ENCODE results near the gene F7. TPM values are rescaled to one million over a fixed set of nuclear protein-coding genes. Genes with fewer than 3 reads are reported as not detected.

Gene F7
- total and polyA plus RNA-seq, 2 donors (not counting 1 experiment from before 2014, with no cell fraction given) = not detected

- H4K20me1 ChIP-seq (ENCODE audit: control insufficient read depth, extremely low read depth, insufficient read depth, low read length) = no peaks in the 10 kb centered on the region
- no peak overlapping the region for H3K4me3 ChIP-seq (replicated peaks in 1 of 4; ENCODE audit: control extremely low read depth in 1 of 4, insufficient read depth in 1 of 4, low read depth in 3 of 4, low read length in 4 of 4)
- H2AFZ ChIP-seq (ENCODE audit: low read length) = no peak overlapping the region
- TF ChIP-seq EZH2 (IDR thresholded peaks at IDR 0.05; ENCODE audit: low read length, missing control alignments) = no peak
- TF ChIP-seq, protein P1, sequence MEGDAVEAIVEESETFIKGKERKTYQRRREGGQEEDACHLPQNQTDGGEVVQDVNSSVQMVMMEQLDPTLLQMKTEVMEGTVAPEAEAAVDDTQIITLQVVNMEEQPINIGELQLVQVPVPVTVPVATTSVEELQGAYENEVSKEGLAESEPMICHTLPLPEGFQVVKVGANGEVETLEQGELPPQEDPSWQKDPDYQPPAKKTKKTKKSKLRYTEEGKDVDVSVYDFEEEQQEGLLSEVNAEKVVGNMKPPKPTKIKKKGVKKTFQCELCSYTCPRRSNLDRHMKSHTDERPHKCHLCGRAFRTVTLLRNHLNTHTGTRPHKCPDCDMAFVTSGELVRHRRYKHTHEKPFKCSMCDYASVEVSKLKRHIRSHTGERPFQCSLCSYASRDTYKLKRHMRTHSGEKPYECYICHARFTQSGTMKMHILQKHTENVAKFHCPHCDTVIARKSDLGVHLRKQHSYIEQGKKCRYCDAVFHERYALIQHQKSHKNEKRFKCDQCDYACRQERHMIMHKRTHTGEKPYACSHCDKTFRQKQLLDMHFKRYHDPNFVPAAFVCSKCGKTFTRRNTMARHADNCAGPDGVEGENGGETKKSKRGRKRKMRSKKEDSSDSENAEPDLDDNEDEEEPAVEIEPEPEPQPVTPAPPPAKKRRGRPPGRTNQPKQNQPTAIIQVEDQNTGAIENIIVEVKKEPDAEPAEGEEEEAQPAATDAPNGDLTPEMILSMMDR (conservative IDR thresholded peaks at IDR 0.05 in 1 of 2, IDR thresholded peaks at IDR 0.05 in 1 of 2; ENCODE audit: low read depth in 1 of 2, low read length in 2 of 2) = no peak
- H3K27ac ChIP-seq (ENCODE audit: insufficient read depth, low read length) = no peak overlapping the region
- no peak for DNase-seq (ENCODE audit: low read depth in 2 of 2)
- peaks cover 5% of the 10 kb centered on the region for H3K36me3 ChIP-seq (ENCODE audit: control insufficient read depth, insufficient read depth, low read length)
- H3K4me2 ChIP-seq (ENCODE audit: extremely low read depth, insufficient read depth, low read length) = no peak overlapping the region
- no peak overlapping the region for H3K9ac ChIP-seq (ENCODE audit: insufficient read depth, low read length)
- H3K79me2 ChIP-seq (ENCODE audit: control insufficient read depth, insufficient read depth, low read length) = no peaks in the 10 kb centered on the region
- H3K4me1 ChIP-seq (ENCODE audit: control insufficient read depth, extremely low read depth, insufficient read depth, low read length) = peaks cover 2% of the 10 kb centered on the region
- no peaks in the 10 kb centered on the region for H3K9me3 ChIP-seq (ENCODE audit: control insufficient read depth, insufficient read depth, low read depth, low read length)
- no peaks in the 10 kb centered on the region for H3K27me3 ChIP-seq (ENCODE audit: control insufficient read depth, insufficient read depth, low read length)
Observed at GRCh38 chr13:113166681-113167080, 61.1 kb downstream of the F7 start.

GRCh38 chr13:113167155-113167554 lies 61.6 kb downstream of the F7 start:
- no peaks in the 10 kb centered on the region for H3K79me2 ChIP-seq (ENCODE audit: control insufficient read depth, insufficient read depth, low read length)
- no peak overlapping the region for H3K9ac ChIP-seq (ENCODE audit: insufficient read depth, low read length)
- DNase-seq (ENCODE audit: low read depth in 2 of 2) = no peak
- H2AFZ ChIP-seq (ENCODE audit: low read length) = no peak overlapping the region
- no peak overlapping the region for H3K4me2 ChIP-seq (ENCODE audit: extremely low read depth, insufficient read depth, low read length)
- no peaks in the 10 kb centered on the region for H3K9me3 ChIP-seq (ENCODE audit: control insufficient read depth, insufficient read depth, low read depth, low read length)
- H3K27ac ChIP-seq (ENCODE audit: insufficient read depth, low read length) = no peak overlapping the region
- H4K20me1 ChIP-seq (ENCODE audit: control insufficient read depth, extremely low read depth, insufficient read depth, low read length) = no peaks in the 10 kb centered on the region
- no peak for TF ChIP-seq EZH2 (IDR thresholded peaks at IDR 0.05; ENCODE audit: low read length, missing control alignments)
- TF ChIP-seq, protein P1 (conservative IDR thresholded peaks at IDR 0.05 in 1 of 2, IDR thresholded peaks at IDR 0.05 in 1 of 2; ENCODE audit: low read depth in 1 of 2, low read length in 2 of 2) = no peak
- H3K27me3 ChIP-seq (ENCODE audit: control insufficient read depth, insufficient read depth, low read length) = no peaks in the 10 kb centered on the region
- no peak overlapping the region for H3K4me3 ChIP-seq (replicated peaks in 1 of 4; ENCODE audit: control extremely low read depth in 1 of 4, insufficient read depth in 1 of 4, low read depth in 3 of 4, low read length in 4 of 4)
- peaks cover 2% of the 10 kb centered on the region for H3K4me1 ChIP-seq (ENCODE audit: control insufficient read depth, extremely low read depth, insufficient read depth, low read length)
- peaks cover 9% of the 10 kb centered on the region for H3K36me3 ChIP-seq (ENCODE audit: control insufficient read depth, insufficient read depth, low read length)

DNA sequence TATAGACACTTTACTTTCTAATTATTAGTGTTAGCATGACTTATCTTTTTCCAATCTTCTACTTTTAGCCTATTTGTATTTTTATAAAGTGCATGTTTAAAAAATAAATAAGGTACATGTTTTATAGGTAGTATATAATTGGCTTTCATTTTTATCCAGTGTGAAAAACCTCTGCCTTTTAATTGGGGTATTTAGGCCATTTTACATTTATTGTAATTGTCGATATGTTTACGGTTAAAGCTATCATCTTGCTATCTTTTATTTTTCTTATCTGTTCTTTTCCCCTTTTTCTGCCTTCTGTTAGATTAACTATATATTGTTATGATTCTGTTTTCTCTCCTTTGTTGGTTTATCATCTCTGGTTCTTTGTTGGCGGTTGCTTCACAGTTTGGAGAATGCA lies 62.0 kb downstream of the F7 start:
- Histone ChIP-seq H4K20me1 (ENCODE audit: control insufficient read depth, extremely low read depth, insufficient read depth, low read length) (no peaks in the 10 kb centered on the region), H3K4me1 (ENCODE audit: control insufficient read depth, extremely low read depth, insufficient read depth, low read length) (peaks cover 2% of the 10 kb centered on the region), H3K4me3 (replicated peaks in 1 of 4; ENCODE audit: control extremely low read depth in 1 of 4, insufficient read depth in 1 of 4, low read depth in 3 of 4, low read length in 4 of 4) (no peak overlapping the region), H3K9me3 (ENCODE audit: control insufficient read depth, insufficient read depth, low read depth, low read length) (no peaks in the 10 kb centered on the region), H2AFZ (ENCODE audit: low read length) (no peak overlapping the region), H3K79me2 (ENCODE audit: control insufficient read depth, insufficient read depth, low read length) (no peaks in the 10 kb centered on the region), H3K27ac (ENCODE audit: insufficient read depth, low read length) (no peak overlapping the region), H3K36me3 (ENCODE audit: control insufficient read depth, insufficient read depth, low read length) (peaks cover 12% of the 10 kb centered on the region), H3K27me3 (ENCODE audit: control insufficient read depth, insufficient read depth, low read length) (no peaks in the 10 kb centered on the region), H3K9ac (ENCODE audit: insufficient read depth, low read length) (no peak overlapping the region), H3K4me2 (ENCODE audit: extremely low read depth, insufficient read depth, low read length) (no peak overlapping the region)
- DNase-seq (ENCODE audit: low read depth in 2 of 2) = no peak
- TF ChIP-seq, protein P1 (conservative IDR thresholded peaks at IDR 0.05 in 1 of 2, IDR thresholded peaks at IDR 0.05 in 1 of 2; ENCODE audit: low read depth in 1 of 2, low read length in 2 of 2) = no peak
- no peak for TF ChIP-seq EZH2 (IDR thresholded peaks at IDR 0.05; ENCODE audit: low read length, missing control alignments)

All from fibroblast of lung (primary cell).